Activated naive CD8-positive, alpha-beta T cell treated with anti-CD3 and anti-CD28 coated beads, Interleukin-2, amount 50 U/mL, for 16 hours (primary cell): ENCODE measurements around the gene STAG1.
"Not testable (repeated sequence)": the region's sequence is repeated elsewhere in the genome, so short reads cannot be mapped to it uniquely, and the experiment has no call there.

Source experiments
- DNase-seq: peaks from one replicate; pipeline ENCODE4 v3.0.0-alpha.2; 2020; ENCODE audit warnings: low read depth, low spot score

Gene STAG1

GRCh38 chr3:136645915-136646314 is 106.3 kb downstream of the STAG1 start:
- no peak for DNase-seq

GRCh38 chr3:136644212-136644611 is 108.0 kb downstream of the STAG1 start:
- no peak for DNase-seq

- DNase-seq, result not testable (repeated sequence)
Measured at GRCh38 chr3:136643380-136643779, 108.8 kb downstream of the STAG1 start.

- DNase-seq, result no peak
Measured at GRCh38 chr3:136642711-136643110, 109.5 kb downstream of the STAG1 start.

- DNase-seq, result no peak
Measured at GRCh38 chr3:136639069-136639468, 113.1 kb downstream of the STAG1 start.

- DNase-seq, result no peak
Measured at GRCh38 chr3:136637176-136637575, 115.0 kb downstream of the STAG1 start.

GRCh38 chr3:136634821-136635220 is 117.4 kb downstream of the STAG1 start:
- DNase-seq, result no peak

- no peak for DNase-seq
Measured at GRCh38 chr3:136632625-136633081, 119.5 kb downstream of the STAG1 start.

- no peak for DNase-seq
Measured at GRCh38 chr3:136631424-136631823, 120.8 kb downstream of the STAG1 start.

- DNase-seq, result no peak
Measured at GRCh38 chr3:136630915-136631314, 121.3 kb downstream of the STAG1 start.

- DNase-seq, result no peak
Measured at GRCh38 chr3:136626493-136626892, 125.7 kb downstream of the STAG1 start.

- DNase-seq, result no peak
Measured at GRCh38 chr3:136624894-136625815, 127.0 kb downstream of the STAG1 start.

GRCh38 chr3:136624371-136624770 is 127.8 kb downstream of the STAG1 start:
- no peak for DNase-seq

GRCh38 chr3:136621628-136622027 is 130.6 kb downstream of the STAG1 start:
- DNase-seq, result no peak

GRCh38 chr3:136620436-136620835 is 131.7 kb downstream of the STAG1 start:
- no peak for DNase-seq

GRCh38 chr3:136617969-136618525 is 134.1 kb downstream of the STAG1 start:
- DNase-seq, result not testable (repeated sequence)

- no peak for DNase-seq
Measured at GRCh38 chr3:136617198-136617597, 135.0 kb downstream of the STAG1 start.

GRCh38 chr3:136612512-136612911 is 139.7 kb downstream of the STAG1 start:
- DNase-seq, result no peak

GRCh38 chr3:136606990-136607389 is 145.2 kb downstream of the STAG1 start:
- DNase-seq, result no peak

- DNase-seq, result not testable (repeated sequence)
Measured at GRCh38 chr3:136606216-136606615, 146.0 kb downstream of the STAG1 start.

- DNase-seq, result no peak
Measured at GRCh38 chr3:136604961-136605360, 147.2 kb downstream of the STAG1 start.

GRCh38 chr3:136602818-136603217 is 149.4 kb downstream of the STAG1 start:
- no peak for DNase-seq
